Stimulated activated CD8-positive, alpha-beta memory T cell treated with anti-CD3 and anti-CD28 coated beads, Interleukin-7, amount 100 ng/mL, for 48 hours (primary cell): Measurements from ENCODE around the gene SLC47A1.
"Not testable (repeated sequence)": the region's sequence is repeated elsewhere in the genome, so short reads cannot be mapped to it uniquely, and the experiment has no call there.

Experiments used
- DNase-seq, 2 donors: peaks; one replicate each; pipeline ENCODE4 v3.0.0-alpha.2; 2020; ENCODE audit warnings: low read depth in 1 of 2; ENCODE audit errors: extremely low read depth in 1 of 2

SLC47A1 gene, protein sequence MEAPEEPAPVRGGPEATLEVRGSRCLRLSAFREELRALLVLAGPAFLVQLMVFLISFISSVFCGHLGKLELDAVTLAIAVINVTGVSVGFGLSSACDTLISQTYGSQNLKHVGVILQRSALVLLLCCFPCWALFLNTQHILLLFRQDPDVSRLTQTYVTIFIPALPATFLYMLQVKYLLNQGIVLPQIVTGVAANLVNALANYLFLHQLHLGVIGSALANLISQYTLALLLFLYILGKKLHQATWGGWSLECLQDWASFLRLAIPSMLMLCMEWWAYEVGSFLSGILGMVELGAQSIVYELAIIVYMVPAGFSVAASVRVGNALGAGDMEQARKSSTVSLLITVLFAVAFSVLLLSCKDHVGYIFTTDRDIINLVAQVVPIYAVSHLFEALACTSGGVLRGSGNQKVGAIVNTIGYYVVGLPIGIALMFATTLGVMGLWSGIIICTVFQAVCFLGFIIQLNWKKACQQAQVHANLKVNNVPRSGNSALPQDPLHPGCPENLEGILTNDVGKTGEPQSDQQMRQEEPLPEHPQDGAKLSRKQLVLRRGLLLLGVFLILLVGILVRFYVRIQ

DNA sequence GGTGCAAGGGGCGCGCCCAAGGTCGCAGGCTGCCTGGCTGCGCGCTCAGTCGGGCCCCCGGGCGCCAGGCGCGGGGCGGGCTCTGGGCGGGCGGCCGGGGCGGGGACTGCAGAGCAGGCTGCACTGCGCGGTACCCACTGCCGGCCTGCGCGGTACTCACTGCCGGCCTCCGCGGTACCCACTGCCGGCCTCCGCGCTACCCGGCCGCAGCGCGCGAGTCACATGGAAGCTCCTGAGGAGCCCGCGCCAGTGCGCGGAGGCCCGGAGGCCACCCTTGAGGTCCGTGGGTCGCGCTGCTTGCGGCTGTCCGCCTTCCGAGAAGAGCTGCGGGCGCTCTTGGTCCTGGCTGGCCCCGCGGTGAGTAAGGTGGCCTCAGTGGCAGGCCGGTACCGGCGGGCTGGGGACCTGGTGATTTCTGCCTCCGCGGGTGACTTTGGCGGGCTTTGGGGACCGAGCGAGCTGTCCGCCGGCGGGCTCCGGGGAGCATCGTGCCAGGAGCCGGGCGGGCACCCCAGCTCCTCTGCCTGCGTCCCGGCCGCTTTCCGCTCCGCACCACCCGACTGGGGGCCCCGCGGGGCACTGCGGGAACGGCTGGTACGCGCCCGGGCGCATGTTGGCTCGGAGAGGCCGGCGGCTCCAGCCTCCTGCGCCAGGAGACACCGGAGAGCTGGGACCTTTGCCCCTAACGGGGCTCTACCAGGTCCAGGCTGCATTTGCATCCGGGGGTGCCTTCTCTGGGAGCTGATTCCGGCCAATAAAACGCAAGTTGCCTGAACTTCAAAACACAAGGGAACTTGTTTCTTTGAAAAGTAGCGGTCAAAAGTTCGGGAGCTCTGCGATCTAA, at the start of gene SLC47A1:
SLC47A1 (plus strand) TSS at position 137 of the 844 bp plus-strand sequence; CDS start at position 223, 86 bp downstream.
- no peak for DNase-seq

DNA sequence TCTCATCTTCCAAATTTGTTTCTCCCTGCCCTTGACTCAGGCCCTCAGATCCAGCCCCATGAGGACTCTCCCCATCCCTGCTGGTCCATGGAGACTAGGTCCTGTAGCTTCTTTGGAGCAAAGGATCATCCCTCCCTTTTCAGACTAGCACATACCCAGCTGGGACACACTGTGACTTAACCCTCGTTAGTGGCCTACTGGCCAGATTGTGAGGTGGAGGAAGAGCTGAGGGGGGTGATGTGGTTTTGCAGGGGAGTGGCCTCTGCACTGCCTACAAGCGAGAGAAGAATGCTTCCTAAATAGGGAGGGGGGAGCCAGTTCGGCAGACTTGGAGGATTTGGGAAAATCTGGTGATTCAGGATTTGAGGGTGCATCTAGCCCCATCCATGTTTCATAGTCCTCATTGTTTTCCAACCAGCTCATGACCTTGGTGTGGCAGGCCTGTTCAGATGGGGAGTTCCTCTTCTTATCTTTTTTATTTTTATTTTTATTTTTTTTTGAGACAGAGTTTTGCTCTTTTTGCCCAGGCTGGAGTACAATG, 47.8 kb upstream of the SLC47A1 start:
- no peak for DNase-seq

DNA sequence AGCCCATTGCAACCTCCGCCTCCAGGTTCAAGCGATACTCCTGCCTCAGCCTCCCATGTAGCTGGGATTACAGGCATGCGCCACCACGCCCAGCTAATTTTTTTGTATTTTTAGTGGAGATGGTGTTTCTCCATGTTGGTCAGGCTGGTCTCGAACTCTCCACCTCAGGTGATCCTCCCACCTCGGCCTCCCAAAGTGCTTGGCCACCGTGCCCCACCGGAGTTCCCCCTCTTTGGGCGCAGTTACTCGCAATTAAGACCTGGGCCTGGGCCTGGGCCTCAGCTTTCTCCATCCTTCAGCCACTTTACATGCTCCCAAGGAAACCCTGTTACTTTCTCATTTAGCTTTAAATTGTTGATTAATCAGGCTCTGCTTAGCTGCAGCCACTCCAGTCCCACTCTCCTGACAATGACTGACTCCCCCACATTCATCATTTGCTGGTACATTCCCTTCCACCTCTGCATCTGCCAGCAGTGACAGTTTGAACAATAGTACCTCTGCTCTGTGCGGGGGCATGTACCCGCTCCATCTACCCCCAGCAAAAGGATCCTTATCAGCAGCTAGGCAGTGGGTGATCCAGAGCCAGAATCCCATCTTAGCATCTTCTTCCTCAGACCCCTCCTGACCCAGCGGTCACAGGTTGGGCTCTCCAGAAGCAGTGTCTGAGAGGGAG, 47.2 kb upstream of the SLC47A1 start:
- no peak for DNase-seq

DNA sequence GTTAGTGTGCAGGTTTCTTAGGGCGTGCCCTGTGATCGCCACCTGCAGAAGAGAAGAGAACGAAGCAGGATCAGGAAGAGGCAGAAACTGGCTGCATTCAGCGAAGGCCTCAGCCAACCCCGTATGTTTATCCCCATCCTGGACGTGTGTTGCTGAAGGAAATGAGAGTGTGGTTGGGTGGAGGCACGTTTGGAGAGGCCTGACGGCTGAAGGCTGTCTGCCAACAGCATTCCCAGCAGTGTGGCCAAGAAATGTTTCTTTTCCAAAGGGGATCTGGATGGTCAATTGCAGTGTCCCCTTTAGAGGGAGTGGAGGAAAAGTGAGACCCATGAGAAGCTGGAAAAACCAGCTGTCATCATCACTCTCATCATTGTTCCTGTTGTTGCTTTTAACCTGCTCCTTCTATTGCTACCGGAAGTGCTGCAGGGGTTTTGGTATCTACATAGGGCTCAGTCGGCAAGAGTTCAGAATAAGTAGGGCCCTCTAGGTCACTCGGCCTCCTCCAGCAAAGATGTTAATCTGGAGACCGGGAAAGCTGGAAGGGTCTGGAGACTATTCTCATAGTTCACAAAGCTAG, 46.5 kb upstream of the SLC47A1 start:
- DNase-seq: no peak

DNA sequence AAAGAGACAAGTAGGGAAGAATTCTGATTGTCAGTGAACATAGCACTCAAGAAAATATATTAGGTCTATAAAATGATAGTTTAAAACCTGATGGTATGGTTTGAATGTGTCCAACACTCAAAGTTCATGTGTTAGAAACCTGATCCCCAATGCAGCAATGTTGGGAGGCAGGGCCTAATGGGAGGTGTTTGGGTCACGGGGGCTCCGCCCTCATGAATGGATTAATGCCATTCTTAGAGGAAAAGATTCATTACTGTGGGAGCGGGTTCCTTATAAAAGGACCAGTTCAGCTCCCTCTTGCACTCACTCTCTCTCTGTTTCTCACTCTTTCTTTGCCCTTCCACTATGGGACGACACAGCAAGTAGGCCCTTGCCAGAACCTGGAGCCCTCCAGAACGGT, 41.5 kb upstream of the SLC47A1 start:
- no peak for DNase-seq

DNA sequence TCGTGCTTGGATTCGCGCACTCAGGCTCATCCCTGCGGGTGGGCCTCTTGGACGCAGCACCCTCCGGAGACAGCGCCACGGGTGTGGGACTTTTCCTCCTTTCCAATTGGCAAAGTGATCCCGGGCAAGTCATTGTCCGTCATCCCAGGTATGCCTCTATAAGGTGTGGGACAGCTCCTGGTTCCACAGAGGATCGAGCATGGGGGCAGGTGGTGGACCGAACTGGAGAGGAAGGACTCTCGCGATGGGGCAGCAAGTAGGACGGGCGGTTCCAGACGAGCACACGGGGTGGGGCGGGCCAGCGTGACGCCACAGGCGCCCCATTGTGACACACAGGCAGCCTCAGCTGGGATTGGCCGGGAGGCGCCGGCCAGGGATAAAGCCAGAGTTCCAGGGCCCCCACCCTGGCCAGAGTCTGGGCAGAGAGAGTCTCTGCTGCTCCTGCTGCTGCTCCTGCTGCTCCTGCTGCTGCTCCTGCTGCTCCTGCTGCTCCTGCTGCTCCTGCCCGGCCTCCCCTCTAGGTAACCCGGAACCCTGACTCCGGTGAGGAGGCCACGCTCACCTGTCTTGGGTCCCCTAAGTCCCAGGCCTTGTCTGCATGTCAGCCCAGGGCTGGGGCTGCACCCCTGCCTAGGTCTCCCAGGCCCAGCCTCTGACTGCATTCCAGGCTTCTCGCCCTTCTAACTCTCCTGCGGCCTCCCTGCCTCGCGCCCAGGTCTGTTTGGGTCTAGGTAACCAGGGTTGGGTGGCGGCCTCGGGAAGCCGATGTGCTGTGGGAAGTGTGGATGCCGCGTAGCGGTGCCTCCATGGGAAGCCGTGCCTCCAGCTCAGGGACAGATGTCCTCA, 38.5 kb upstream of the SLC47A1 start:
- no peak for DNase-seq

DNA sequence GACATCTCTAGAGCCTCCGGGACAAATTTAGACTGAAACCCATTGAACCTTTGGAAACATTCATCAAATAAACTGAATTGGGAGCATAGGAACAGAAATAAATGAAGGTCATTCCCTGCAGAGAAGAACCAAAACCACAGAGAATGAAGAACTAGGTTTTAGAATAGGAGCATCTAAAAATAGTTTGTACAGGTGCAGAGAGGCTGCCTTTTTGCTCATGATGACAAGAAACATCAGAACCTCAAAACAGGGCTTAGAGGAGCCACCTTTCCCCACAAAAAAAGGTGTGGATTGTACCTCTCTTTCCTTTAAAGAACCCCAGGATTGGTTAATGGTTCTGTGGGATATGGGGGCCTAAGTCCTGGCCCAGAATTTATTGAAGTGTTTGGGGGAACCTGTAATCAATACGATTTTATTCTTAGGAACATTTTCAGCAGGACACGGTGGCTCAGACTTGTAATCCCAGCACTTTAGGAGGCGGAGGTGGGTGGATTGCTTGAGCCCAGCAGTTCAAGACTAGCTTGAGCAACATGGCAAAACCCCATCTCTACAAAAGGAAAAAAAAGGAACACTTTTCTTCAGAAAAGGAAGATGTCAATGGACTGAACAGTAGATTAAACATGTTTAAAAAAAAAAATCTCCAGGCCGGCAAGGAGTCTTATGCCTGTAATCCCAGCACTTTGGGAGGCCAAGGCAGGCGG, 37.7 kb upstream of the SLC47A1 start:
- no peak for DNase-seq

DNA sequence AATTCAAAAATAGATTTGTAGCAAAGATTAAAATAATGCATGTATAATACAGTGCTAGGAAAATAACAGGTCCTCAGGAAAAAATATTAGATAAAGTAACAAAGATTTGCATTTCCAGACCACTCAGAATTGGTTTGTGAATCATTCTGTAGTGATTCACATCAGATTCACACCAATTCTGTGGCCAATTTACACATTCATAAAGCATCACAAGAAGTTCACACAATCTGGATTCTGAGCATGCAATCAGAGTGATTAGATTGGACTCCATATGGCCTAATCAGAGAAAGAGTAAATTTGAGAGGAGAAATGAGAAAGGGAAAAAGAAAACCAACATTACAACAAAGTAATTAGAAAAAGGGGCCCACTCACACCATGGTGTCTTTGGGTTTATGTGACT, 36.0 kb upstream of the SLC47A1 start:
- DNase-seq: no peak

DNA sequence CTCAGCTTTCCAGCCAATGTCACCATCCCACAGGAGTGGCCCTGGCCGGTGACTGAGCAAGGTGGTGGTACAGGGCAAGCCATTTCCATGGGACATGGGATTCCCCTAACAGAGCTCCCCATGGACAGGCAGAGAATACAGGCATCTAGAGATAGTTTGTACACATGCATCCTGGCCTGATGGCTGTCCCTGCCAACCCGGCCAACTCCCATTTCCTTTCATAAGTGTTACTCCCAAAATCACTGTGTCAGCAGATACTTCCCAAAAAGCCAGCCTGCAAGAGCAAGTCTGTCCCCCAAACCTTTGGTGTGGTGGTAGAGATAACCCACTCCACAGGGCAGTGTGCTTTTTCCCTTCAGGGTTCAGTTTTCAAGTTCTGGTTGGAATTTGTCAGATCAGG, 32.4 kb upstream of the SLC47A1 start:
- DNase-seq: no peak

DNA sequence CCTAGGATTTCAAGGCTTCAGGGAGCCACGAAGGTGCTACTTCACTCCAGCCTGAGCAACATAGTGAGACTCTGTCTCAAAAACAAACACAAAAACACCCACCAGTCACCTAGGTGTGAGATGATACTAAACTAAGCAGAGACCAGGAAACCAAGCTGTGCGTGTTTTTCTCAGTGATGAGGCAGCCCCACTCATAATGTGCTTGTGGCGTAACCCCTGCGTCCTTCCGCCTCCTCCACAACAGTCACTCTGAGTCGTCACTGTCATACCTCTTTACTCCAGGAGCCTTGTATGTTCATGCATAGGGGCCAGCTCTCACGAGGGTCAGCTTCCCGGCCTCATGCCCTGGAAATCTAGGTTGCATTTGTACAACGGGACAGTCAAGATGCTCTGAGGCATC, 31.1 kb upstream of the SLC47A1 start:
- peak in 1 of 2 donors; percentile 38 for DNase-seq

DNA sequence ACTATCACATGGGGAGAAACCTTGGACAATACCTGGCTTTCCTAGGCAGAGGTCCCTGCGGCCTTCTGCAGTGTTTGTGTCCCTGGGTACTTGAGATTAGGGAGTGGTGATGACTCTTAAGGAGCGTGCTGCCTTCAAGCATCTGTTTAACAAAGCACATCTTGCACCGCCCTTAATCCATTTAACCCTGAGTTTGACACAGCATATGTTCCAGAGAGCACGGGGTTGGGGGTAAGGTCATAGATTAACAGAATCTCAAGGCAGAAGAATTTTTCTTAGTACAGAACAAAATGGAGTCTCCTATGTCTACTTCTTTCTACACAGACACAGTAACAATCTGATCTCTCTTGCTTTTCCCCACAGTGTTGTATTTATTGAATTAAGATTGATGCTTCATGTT, 28.1 kb upstream of the SLC47A1 start:
- DNase-seq: not testable (repeated sequence)

DNA sequence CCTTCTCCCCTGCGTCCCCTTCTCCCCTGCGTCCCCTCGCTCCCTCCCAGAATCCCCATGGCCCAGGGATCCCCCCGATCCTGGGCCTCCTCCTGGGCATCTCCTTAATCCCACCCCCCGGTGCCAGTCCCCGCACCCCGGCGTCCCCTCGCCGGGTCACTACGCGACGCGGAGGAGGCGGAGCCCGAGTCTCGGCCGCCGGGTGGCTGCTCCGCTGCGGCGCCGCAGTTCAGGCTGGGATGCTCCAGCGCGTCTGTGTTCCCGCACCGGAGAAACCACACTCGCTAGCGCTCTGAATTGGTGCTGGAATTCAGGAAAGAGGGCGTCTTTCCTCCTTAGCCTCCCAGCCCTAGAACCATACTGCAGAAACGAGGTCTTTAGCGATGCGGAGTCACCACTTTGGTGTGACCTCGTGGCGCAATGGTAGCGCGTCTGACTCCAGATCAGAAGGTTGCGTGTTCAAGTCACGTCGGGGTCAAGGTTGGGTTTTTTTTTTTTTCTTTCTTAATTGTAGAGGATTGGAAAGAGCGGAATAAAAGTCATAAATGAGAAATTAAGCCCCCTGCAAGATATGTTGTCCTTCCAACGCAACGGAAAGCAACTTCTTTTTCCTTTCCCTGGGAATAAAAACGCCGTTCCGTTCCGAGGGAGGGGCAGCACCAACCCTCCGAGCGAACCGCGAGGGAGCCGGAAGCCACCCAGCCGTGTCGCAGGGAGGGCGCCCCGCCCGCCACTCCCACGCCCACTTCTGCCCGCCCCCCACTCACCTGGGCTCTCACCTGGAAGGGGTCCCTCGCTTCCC, 25.7 kb upstream of the SLC47A1 start:
- DNase-seq: peak; percentile 36 to 54

DNA sequence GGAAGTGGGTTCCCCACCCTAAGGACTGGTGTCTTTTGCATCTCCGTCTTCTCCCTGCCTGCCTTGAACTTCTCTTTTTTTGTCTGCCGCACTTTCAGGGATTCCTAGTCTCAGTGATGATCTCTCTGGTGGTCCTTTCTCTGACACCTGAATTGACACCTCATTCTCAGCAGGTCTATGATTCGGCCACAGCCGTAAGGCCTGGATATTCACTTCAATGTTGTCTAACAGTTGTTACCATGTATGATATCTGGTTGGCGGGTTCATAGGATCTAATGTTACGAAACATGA, 25.1 kb upstream of the SLC47A1 start:
- DNase-seq: no peak

DNA sequence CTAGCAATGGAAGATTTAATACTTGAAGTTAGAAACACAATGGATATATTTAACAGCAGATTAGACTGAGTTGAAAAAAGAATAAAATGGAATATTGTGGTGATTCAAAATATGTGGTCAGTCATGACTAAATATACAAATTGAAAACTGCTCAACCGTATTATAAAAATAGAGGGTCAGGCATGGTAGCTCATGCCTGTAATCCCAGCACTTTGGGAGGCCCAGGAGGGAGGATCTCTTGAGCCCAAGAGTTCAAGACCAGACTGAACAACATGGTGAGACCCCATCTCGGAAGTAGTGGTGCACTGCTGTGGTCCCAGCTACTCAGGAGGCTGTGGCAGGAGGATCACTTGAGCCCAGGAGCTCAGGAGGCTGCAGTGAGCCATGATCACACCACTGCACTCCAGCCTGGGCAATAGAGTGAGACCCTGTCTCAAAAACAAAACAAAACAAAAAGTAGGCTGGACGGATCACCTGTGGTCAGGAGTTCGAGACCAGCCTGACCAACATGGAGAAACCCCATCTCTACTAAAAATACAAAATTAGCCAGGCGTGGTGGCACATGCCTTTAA, 24.3 kb upstream of the SLC47A1 start:
- not testable (repeated sequence) for DNase-seq

DNA sequence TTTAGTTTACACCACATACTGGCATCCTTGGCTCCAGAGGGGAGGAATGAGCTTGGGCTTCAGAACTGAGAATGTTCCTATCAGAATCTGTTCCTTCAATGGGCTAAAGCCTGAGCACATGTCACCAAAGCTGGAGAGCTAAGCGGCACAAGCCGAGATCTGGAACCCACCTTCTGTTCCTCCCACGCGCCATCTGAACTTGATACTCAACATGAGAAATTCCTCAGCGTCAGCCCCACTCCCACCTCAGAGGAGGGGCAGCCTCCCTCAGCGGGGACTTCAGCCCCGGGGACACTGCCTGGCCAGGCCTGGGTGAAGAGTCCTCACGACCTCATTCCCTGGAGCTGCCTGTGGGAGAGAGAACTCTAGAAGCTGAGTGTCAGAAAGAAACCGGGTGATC, 22.8 kb upstream of the SLC47A1 start:
- no peak for DNase-seq

DNA sequence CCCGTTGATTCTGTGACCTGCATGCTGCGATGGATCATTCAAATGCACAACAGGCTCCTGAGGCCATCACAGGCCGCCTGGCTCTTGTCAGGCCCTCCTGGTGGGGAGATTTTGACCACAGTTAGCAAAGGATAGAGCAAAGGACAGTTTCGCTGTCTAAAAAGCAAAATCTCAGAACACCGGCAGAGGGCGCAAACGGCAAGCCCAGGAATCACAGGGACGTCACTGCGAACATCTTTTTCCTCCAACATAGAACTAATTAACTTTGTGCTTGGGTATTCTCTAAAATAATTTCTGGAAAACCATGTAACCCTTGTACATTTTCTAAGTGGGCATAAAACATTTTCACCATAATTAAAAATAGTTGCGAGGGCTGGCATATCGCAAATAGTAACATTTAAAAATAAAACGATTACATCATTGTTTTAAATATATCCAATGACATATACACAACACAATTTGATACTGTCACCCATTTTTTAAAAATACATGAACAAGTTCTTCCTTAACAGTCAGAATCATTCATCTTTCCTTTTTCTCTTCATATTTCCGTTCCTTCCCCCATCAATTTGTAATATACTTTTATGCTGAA, 19.7 kb upstream of the SLC47A1 start:
- DNase-seq: no peak

DNA sequence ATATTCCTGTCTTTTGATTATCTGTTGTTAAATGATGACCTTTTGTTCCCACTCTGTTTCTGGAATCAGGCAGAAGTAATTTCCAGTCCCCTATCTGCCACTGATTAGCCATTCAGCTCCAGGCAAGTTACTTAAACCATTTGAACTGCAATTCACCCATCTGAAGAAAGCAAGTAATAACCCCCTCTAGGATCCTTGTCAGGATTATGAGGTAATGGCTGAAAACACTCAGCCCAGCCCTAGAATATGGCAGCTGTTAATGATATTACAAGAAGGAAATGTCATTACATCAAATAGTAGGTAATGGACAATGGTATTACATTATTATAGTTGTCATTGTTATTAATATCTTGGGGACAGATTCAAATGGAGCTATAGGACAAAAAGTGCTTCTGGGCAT, 16.0 kb upstream of the SLC47A1 start:
- no peak for DNase-seq
